Superior temporal gyrus (tissue), 1 donor: Measurements from ENCODE around the gene DUSP10.

Source experiments
- DNase-seq: peaks from one replicate; pipeline ENCODE4 v3.0.0-alpha.2; 2016; ENCODE audit errors: extremely low spot score

The DUSP10 gene

DNA sequence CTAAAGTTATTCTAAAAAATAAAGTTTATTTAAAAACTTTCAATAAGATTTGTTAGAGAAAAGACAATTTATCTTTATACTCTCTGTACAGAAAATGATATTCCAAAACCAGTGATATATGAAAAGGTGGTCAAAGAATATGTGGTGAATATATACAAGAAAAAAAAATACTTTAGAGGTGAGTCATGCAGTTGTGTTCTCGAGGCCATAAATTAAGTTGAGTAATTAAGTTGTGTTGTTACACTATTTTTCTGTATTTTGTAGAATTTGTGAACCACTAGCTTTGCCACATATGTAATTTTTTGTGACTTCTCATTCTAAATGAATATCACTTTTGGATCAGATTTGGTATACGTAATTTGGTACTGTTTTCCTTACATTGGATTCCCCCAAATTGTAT, 23.6 kb upstream of the DUSP10 start:
- DNase-seq: no peak

DNA sequence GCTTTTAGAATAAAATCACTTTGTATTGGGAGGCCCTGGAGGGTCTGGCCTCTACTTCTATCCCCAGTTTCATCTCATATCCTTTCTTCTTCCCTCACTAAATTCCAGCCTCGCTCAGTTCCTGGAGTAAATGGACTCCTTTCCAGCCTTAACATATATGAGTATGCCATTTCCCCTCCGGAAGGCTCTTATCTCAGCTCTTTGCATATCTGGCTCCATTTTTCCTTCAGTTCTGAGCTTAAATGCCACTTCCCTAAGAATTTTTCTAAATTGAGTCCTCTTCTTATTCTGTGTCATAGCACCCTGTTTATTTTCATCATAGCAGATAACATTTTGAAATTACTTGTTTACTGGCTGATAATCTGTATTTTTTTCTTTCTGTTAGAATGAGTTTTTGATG, 20.2 kb upstream of the DUSP10 start:
- no peak for DNase-seq

DNA sequence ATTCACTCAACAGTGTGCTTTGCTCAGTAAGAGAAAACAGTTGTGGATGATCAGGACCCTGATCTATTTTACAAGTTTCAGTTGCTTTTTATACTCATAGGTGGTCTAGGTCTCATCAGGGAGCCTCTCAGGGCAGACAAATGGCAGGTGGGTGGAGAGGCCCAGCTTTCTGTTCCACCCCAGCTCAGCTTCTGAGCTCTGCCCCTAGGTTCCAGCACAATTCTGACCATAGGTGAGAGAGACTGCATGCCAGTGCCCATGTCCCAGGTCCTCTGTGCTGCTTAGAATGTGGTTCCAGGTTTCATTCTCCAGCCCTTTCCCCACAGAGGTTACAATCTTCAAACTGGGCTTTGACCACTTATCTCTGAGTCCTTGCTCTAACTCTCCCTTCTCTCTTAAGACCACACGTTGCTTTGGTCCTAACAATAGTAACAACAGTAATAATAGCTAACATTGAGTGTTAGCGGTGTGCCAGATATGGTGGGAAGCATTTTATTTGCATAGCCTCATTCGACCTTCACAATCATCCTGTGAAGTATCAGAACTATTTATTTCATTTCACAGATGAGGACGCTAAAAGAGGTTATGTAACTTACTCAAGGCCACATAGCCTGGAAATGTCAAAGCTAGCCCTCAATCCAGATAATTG, 19.6 kb upstream of the DUSP10 start:
- DNase-seq: no peak

DNA sequence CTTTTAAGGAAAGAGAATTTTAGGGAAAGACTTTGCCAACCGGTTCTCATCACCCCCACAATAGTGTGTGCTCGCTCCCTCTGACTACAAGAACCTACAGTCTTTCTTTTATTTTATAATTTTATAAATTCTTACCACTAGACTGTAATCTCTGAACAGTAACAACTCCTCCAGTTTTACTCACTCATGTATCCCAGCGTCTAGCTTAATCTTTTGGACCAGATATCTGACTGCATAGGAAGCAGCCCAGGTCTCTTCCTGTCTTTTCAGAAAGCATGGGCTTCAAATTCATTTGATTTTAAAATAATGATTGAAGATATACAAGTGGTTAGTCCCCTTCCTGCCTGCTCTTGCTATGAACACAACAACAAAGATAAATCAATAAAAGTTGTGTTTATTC, 19.0 kb upstream of the DUSP10 start:
- no peak for DNase-seq

DNA sequence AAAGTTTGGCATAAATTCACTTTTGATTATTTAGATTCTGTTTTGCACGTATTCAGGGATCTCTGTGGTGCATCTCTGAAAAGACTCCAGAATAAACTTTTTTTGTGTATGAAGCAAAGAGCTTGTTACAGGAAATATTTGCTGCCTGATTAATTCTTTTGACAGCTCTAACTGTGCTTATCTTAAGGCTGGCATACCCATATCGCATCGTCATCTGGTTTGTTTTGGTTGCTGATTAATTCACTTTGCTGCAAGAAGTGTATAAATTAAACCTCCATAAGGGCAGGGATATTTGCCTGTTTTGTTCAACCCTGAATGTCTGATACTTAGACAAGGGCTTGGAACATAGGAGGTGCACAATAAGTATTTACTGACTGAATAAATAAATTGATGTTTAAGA, 17.5 kb upstream of the DUSP10 start:
- DNase-seq: no peak

DNA sequence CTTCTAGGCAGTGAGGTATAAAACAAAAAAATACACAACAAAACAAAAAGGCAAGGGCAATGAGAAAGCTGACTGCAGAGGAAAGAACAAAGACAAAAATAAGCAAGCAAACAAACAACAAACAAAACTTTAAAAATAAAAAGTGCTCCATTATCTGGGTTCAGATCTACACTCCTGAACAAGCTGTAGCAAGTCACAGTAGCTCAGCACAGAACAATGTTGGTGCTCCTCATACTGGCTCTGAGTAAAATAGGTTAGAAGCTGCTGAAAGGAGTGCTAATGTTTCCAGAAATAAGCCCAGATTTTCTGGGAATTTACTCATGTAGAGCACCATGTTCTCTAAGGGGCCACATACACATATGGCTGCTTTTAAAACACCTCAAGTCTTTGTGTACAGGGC, 16.6 kb upstream of the DUSP10 start:
- DNase-seq: no peak

DNA sequence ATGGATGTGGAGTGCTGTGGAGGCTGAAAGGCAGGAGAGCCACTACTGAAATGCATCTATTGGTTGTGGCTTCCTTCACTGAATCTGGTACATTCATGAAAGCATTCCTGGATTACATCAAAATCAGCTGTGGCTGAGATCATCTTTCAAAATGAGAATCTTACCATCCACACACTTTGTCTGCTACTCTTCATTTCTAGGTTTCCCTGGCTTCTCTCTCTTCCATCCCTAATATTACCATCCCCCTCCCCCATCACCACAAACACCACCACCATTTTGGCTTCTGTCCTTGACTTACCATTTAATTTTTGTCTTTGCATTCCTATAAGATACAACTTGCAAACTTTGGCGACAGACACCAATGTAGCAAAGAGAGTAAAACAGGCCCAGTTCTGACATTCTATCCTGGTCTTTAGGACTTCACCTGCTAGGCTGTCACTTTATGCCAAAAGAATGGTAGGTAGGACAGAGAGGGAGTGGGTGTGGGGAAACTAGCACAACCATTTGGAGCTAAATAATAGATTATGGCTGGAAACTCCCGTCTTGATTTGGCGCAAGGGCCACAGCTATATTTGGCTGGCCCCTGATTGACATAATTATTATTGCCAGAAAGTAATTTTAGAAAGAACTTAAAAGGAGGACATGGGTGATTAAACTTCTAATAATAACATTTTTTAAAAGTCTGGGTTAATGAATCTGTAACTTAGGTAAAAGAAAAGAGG, 15.1 kb upstream of the DUSP10 start:
- DNase-seq: no peak

DNA sequence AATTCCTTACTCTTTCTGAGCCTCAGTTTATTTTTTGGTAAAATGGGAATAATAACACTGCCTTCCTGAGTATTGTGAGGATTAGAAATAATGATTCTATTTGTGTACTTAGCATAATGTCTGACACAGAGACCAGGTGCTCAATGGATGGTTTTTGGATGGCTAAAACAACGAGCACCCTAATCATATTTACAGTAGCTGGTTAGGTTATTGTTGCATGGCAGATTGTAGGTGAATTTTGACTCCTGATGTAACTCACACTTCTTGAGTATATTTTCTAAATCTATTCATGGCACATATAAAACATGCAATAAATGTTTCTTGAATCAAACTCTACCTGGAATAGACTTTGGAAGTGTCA, 11.9 kb upstream of the DUSP10 start:
- DNase-seq: no peak

DNA sequence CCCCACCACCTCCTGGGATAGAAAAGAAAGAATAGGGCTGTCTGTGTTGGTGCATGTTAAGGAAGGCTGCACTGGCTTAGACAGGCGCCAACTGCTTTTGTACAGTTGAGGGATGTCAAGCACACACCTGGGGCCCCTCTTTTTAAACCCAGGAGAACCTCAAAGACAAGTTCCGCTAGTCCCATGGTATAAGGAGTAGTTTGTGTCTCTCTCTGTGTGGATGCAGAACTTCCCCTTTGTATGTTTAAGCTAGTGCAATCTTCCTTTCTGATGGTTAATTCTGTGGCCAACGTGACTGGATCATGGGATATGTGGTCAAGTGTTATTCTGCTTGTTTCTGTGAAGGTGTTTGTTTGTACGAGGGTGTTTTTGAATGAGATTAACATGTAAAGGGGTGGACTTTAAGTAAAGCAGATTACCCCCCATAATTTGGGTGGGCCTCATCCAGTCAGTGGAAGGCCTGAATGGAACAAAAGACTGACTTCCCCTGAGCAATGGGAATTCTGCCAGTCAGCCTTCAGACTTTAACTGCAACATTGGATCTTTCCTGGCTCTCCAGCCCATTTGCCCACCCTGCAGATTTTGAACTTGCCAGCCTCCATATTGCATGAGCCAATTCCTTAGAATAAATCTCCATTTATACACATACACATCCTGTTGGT, 9.5 kb upstream of the DUSP10 start:
- DNase-seq: no peak

DNA sequence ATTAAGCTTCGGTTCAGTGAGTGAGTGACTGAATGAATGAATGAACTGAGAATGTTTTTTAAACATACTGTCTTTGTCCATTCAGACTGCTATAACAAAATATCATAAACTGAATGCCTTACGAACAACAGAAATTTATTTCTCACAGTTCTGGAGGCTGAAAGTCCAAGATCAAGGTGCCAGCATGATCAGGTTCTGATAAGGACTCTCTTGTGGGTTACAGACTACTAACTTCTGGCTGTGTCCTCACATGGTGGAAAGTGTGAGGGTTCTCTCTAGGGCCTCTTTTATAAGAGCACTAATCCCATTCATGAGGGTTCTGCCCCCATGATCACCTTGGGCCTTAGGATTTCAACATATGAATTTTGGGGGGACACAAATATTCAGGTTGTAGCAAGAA, 7.1 kb upstream of the DUSP10 start:
- DNase-seq: no peak

DNA sequence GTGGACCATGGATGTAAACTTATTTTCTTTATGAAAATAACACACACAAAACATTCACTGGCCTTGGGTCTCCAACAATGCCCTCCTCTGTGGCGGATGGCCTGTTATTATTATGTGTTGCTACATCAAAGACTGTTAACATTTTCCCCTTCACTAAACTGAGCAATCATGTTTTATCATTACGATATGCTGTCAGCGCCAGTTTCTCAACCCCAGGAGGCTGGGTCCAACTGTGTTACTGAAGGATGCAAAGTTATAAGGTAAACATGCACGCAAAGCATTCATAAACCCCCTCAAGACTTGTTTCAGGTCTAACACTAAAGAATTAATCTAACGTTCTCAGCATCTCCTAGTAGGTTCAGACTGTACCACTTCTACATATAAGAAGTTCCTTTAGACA, 6.0 kb upstream of the DUSP10 start:
- DNase-seq: no peak

DNA sequence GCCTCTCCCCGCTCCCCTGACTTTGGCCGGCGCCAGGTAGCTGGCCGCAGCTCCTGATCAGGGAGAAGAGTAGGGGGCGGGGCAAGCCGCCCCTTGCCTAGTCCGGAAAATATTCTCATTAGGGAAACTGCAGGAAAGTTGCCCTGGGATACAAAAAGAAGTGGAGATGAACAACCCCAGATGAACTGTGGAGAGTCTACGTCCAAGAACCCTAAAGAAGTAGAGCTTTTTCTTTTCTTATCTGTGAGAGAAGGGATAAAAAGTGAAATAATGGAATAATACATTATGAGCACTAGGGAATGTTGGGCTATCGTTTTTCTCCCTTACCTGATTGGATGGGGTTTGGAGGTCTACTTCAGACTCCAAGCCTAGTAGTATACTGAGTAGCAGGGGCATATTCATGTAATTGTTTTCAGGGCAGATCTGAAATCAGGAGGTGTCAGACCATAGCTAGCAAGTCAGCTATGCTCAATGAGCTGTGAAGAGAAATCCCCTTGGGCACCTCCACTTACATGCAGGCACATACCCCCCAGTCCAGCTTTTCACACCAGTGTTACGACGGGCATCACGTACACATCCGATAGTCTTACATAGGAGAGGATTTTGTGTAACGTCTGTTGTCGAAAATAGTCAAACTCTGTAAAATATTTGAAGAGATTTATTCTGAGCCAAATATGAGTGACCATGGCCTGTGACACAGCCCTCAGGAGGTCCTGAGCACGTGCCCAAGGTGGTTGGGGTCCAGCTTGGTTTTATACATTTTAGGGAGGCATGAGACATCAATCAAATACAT, 1.7 kb upstream of the DUSP10 start:
- no peak for DNase-seq

DNA sequence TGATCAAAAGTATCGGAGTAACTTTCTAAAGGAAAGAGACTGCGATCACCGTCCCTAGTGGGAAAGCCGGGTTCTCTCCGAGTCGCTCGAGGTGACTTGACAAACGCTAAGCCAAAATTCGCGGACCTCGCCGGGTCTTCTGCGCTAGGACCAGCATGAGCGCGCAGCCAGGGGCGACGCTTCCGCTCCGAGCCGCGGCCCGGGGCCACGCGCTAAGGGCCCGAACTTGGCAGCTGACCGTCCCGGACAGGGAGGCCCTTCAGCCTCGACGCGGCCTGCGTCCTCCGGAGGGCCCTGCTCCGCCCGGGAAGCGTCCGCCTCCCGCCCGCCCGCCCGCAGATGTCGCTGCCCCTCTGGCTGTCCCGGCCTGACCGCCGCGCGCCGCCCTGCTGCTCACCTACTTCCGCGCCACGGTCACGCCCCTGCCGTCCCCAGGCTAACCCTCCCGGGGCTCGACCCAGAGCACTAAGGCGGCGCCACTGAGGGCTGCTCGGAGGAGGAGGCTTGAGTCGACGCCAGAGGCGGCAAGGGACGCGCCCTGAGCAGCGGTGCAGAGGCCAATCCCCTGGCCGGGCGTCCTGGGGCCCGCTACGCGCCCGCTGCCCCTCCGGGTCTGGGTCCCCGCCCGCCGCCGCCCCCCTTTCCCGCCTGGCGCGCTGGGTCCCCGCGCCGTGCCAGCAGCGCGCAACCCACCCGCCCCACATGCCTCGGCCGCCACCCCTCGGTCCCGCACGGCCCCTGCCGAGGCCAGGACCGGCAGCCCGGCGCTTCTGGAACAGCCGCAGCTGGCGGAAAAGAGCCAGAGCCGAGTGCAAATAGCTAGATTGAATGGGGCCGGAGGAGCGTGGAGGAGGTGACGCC, 896 bp upstream of the DUSP10 start:
- no peak for DNase-seq

DNA sequence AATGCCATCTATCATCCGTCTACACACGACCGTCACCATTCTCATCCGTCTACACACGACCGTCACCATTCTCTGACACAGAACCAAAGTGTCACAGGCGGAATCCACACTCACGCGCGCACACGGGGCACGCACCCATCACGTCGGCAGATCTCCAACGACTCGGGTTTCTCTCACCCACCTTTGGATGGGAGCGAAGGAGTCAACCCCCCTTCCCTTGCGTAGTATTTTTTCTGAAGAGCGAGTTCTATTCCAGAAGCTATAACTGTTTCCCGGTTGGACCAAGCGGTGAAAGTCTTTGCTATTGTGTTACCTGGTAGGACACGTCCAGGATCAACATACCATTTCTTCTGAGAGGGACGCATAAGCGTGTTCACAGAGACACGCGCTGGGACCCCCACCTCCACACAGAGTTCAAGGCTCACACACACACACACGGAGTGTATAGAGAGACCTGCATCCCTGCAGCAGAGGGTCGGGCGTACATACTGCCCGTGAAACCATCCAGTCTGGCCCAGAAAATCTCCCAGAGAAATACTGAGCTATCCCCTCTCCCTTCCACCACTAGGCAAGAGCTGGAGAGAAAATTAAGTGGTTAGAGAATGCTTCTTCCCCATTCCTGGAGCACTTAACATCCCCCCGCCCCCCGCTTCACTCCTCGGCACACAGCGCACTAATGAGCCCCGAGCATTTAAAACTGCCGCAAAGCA, 741 bp downstream of the DUSP10 start:
- no peak for DNase-seq

DNA sequence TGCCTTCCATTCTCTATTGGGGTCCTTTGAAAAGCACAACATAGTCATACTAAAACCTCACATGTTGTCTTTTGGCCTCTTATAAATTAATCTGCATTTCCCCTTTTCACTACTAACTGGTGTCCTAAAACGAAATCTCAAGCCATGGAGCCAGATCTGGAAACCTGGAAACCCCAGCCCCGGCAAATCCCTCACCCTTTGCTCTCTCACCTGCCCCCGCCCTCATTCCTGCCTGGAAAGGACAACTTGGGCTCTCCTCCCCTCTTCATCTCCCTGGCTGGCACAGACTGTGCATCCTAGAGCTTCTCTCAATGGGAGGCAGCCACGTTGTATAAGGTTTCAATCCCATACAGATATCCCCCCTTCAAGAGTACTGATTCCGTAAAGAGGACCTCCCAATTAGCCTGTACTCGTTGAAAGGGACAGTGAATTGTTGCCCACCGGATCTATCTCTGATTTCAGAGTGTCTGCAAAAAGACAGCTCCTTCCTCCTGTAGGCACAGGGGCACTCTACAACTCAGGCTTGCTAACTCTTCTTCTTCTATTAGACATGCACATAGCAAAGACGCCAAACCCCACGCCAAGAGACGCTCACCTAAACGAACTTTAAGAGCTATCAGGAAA, 1.4 kb downstream of the DUSP10 start:
- DNase-seq: no peak

DNA sequence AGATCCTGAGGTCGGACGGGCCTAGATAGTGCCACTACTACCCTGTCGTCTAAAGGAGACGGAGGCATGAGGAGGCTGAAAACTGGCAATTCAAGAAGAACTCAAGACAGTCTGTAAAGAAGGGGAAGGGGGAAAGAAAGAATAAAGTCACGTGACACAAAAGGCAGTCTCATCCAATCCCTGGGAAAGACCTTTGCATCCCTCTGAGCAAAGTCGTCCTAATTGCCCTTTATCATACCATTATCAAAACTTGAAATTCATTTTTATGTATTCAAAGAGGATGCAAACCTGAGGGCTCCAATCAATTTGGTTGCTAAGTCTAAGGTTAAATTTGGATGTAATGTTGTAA, 2.2 kb downstream of the DUSP10 start:
- DNase-seq: no peak

DNA sequence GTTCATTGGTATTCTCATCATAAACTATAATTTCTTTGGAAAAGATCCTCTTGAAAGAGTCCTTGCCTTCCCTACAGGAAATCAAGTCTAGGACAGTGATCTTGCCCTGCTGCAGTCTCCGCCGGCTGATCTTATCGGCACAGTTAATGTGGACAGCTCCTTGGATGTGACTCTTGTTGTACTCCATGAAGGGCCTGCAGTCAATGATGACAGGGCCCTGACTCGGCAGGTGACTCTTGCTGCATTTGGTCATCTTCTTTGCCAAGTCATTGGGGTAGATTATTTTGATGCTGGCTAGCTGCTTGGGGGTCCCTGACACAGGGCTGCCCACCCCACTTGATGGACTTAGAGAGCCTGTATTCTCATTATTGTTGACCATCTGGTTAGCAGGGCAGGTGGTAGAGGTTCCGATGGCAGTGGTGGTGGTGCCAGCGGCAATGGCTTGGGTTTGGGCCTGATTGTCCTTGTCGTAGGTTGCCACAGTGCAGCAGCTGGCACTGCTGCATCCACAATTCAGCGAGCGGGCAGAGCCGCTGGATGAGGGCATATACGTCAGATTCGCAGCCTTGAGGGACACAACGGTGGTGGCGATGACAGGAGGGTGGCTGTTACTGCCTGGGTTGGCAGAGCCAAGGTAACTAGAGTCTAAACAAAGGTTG, 2.7 kb downstream of the DUSP10 start:
- DNase-seq: no peak

DNA sequence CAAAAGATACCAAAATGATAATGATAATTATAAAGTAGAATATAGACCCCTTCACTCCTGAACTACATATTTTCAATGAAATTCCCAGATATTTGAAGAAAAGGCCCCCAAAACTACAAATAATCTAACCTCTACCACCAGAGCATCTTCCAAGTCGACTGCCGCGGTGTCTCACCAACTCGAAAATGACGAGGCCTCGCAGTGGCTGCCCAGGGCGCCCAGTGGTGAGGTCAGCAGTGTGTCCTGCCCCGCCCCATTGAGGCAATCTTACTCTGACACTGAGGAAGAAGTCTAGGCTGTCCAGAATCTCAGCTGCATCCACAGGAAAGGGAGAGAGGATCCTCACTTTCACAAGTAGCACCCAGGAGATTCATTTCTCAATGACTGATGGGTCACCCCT, 5.2 kb downstream of the DUSP10 start:
- no peak for DNase-seq

DNA sequence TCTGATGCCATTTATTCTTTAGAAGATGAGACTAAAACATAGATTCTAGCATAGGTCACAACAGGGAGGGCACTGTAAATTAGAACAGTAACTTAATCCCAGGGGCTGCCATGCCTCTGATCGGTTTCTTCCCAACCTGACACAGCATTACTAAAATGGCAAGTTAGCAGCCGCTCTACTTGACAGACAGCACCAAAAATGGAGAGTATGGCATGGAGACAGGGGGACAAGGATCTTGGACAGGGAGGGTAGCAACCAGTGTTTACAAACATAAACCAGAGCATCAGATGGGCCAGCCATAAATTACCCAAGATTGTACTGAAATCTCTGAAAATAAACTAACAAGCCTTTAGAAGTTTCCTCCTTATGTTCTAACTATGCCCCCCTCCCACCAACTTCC, 5.9 kb downstream of the DUSP10 start:
- DNase-seq: no peak

DNA sequence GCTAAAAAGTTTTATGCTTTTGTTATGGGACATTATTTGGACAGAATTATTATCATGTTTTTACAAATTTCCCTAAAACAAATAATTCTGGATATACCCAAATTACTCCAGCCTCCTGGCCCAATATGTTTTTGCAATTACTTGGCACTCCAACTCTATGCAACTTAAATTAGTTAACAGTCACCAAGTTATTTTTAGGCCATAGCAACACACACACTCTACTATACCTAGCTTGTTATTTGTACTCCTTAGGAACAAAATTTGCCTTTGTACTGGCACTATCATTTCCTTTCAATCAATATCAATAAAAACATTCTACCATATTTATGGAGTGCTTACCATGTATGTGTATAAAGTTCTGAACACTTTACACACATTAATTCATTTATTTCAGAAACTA, 7.7 kb downstream of the DUSP10 start:
- DNase-seq: no peak
